K562 (cell line): ENCODE data around the gene SCMH1. TPM values are rescaled to one million over a fixed set of nuclear protein-coding genes. Genes with fewer than 3 reads are reported as not detected.

ENCODE experiments used
- IFI16 ChIP-seq: fragments of 250-450 bp; sonication (Bioruptor Pico); IDR thresholded peaks from 2 replicates; pipeline ENCODE4 v2.1.2; 2022; ENCODE audit warnings: mild to moderate bottlenecking, inconsistent platforms
- JUND ChIP-seq, 2 experiments: IDR thresholded peaks; 2 replicates in 1 of 2; 3 replicates in 1 of 2; pipeline ENCODE4 v1.6.1; 2011; ENCODE audit warnings: borderline replicate concordance in 2 of 2, low read depth in 2 of 2, low read length in 2 of 2, improper control_type of control experiment in 1 of 2, missing biosample characterization in 1 of 2, missing genetic modification characterization in 1 of 2, missing genetic modification reagents in 1 of 2
- MGA ChIP-seq: fragments of 450-650 bp; IDR thresholded peaks from 2 replicates; pipeline ENCODE4 v1.6.1; 2016; ENCODE audit warnings: mild to moderate bottlenecking, moderate library complexity
- NFE2L1 ChIP-seq: fragments of 450-650 bp; IDR thresholded peaks from 2 replicates; pipeline ENCODE4 v1.6.1; 2016; ENCODE audit warnings: missing genetic modification characterization, low read depth, mild to moderate bottlenecking, missing compliant biosample characterization, moderate library complexity, borderline replicate concordance
- NFIC ChIP-seq: fragments of 450-650 bp; IDR thresholded peaks from 2 replicates; pipeline ENCODE4 v1.6.1; 2017; ENCODE audit warnings: mild to moderate bottlenecking, inconsistent platforms
- NFIX ChIP-seq: fragments of 250-450 bp; sonication (Bioruptor Pico); IDR thresholded peaks from 2 replicates; pipeline ENCODE4 v1.4.0; 2020; ENCODE audit warnings: low read depth, mild to moderate bottlenecking, moderate library complexity
- PHF8 ChIP-seq: fragments of 200-600 bp; sonication (generic); IDR thresholded peaks from 2 replicates; pipeline ENCODE4 v1.6.1; 2012; ENCODE audit warnings: mixed run types, mild to moderate bottlenecking, inconsistent platforms, low read length, moderate library complexity, borderline replicate concordance
- TSC22D4 ChIP-seq: fragments of 450-650 bp; IDR thresholded peaks from 2 replicates; pipeline ENCODE4 v1.6.1; 2016; ENCODE audit warnings: missing genetic modification characterization, missing biosample characterization, control low read depth
- polyA plus RNA-seq, 8 experiments: library from polyadenylated mRNA; depleted of rRNA in 4 of 8; stranded (reverse) in 5 of 8; unstranded in 3 of 8; fragments of >200 nt; fragmentation: Nextera tagmentation in 2 of 8; fragmentation: Illumina TruSeq in 1 of 8; extraction: Ambion mirVana in 2 of 8; extraction: Trizol in 1 of 8; gene quantifications; 2 replicates each; pipeline versions ENCODE4 v1.2.1 to v1.2.3, GENCODE V29; 2011 to 2014; ENCODE audit warnings: inconsistent platforms in 1 of 8, missing spikeins in 1 of 8
- total RNA-seq, 7 experiments: library from RNA; depleted of rRNA in 6 of 7; stranded (reverse); fragments of >200 nt in 6 of 7; fragmentation: Illumina TruSeq in 2 of 7; extraction: Trizol in 2 of 7; gene quantifications; 2 replicates each; pipeline versions ENCODE4 v1.2.1 to v1.2.3, GENCODE V29; 2011 to 2021; ENCODE audit warnings: low replicate concordance in 1 of 7
- TF ChIP-seq, protein P1 (sequence below), 2 experiments: fragments of 200-800 bp in 1 of 2; sonication (Bioruptor generic) in 1 of 2; sonication (generic) in 1 of 2; formaldehyde crosslinking in 1 of 2; IDR thresholded peaks in 1 of 2; conservative IDR thresholded peaks in 1 of 2; 2 replicates each; pipeline versions ENCODE4 v1.5.0 to v1.6.1; 2016 to 2020; ENCODE audit warnings: missing compliant biosample characterization in 1 of 2, missing genetic modification characterization in 1 of 2, missing genetic modification reagents in 1 of 2
- TF ChIP-seq, protein P2 (sequence below): sonication (generic); formaldehyde crosslinking; IDR thresholded peaks from 2 replicates; pipeline ENCODE4 v1.8.0; 2023; ENCODE audit warnings: mild to moderate bottlenecking, missing genetic modification reagents

The SCMH1 gene
- total and polyA plus RNA-seq, 9 of the 15 experiments (the other 6 are each of a cell fraction or from before 2014, with no cell fraction given) = 8.5 to 37.0 (median 26.8) TPM

- TF ChIP-seq MGA = peak; percentile 93
- no peak for TF ChIP-seq NFE2L1 (tag)
- TF ChIP-seq NFIX (CRISPR knock-in tag) = no peak
- TF ChIP-seq, protein P1, sequence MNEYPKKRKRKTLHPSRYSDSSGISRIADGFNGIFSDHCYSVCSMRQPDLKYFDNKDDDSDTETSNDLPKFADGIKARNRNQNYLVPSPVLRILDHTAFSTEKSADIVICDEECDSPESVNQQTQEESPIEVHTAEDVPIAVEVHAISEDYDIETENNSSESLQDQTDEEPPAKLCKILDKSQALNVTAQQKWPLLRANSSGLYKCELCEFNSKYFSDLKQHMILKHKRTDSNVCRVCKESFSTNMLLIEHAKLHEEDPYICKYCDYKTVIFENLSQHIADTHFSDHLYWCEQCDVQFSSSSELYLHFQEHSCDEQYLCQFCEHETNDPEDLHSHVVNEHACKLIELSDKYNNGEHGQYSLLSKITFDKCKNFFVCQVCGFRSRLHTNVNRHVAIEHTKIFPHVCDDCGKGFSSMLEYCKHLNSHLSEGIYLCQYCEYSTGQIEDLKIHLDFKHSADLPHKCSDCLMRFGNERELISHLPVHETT (CRISPR knock-in tag; conservative IDR thresholded peaks at IDR 0.05 in 1 of 2, IDR thresholded peaks at IDR 0.05 in 1 of 2) = no peak
- peak; percentile 94 for TF ChIP-seq PHF8
- TF ChIP-seq, protein P2, sequence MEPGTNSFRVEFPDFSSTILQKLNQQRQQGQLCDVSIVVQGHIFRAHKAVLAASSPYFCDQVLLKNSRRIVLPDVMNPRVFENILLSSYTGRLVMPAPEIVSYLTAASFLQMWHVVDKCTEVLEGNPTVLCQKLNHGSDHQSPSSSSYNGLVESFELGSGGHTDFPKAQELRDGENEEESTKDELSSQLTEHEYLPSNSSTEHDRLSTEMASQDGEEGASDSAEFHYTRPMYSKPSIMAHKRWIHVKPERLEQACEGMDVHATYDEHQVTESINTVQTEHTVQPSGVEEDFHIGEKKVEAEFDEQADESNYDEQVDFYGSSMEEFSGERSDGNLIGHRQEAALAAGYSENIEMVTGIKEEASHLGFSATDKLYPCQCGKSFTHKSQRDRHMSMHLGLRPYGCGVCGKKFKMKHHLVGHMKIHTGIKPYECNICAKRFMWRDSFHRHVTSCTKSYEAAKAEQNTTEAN (CRISPR knock-in tag) = no peak
- peak; percentile 38; the same call in 1 of the 2 replicates for TF ChIP-seq NFIC
- TF ChIP-seq IFI16 (CRISPR knock-in tag) = no peak
- TF ChIP-seq JUND (IDR thresholded peaks at IDR 0.05; ENCODE audit: borderline replicate concordance, low read depth, low read length) = peak; percentile 27; the same call in 1 of the 2 replicates
- TF ChIP-seq JUND (tag; IDR thresholded peaks at IDR 0.05; ENCODE audit: borderline replicate concordance, low read depth, low read length) = no peak
- no peak for TF ChIP-seq TSC22D4
These were observed 262.7 kb downstream of the SCMH1 start, which contains the start of gene CTPS1 (continued) for GRCh38 chr1:40979241-40980067.
